K562 (cell line): ENCODE data around the gene QARS1. TPM values are rescaled to one million over a fixed set of nuclear protein-coding genes. Genes with fewer than 3 reads are reported as not detected.
A peak's percentile ranks its signal among the peaks of the same experiment; 100 is the strongest.

Source experiments
- AFF4 ChIP-seq: sonication (generic); formaldehyde crosslinking; IDR thresholded peaks from 2 replicates; pipeline ENCODE4 v1.8.0; 2023; ENCODE audit warnings: mild to moderate bottlenecking, missing genetic modification reagents
- ATF4 ChIP-seq: fragments of 450-650 bp; formaldehyde crosslinking; IDR thresholded peaks from 2 replicates; pipeline ENCODE4 v1.4.0; 2022; ENCODE audit warnings: mild to moderate bottlenecking, moderate library complexity
- E4F1 ChIP-seq: fragments of 250-450 bp; sonication (Bioruptor Pico); IDR thresholded peaks from 2 replicates; pipeline ENCODE4 v1.5.0; 2021; ENCODE audit warnings: mild to moderate bottlenecking, borderline replicate concordance
- EGR1 ChIP-seq: fragments of 450-650 bp; conservative IDR thresholded peaks from 2 replicates; pipeline ENCODE4 v1.6.1; 2017; ENCODE audit warnings: mild to moderate bottlenecking
- ETV6 ChIP-seq, 3 experiments: fragments of 150-350 bp in 1 of 3; sonication (generic) in 1 of 3; formaldehyde crosslinking in 1 of 3; IDR thresholded peaks; 2 replicates each; pipeline versions ENCODE4 v1.6.1 to v1.8.0; 2014 to 2022; ENCODE audit warnings: borderline replicate concordance in 2 of 3, low read depth in 2 of 3, antibody characterized with exemption in 1 of 3, low read length in 1 of 3, mild to moderate bottlenecking in 1 of 3, missing genetic modification reagents in 1 of 3
- GATAD2A ChIP-seq: fragments of 450-650 bp; IDR thresholded peaks from 2 replicates; pipeline ENCODE4 v1.6.1; 2017
- HOMEZ ChIP-seq: fragments of 250-450 bp; sonication (Bioruptor Pico); IDR thresholded peaks from 2 replicates; pipeline ENCODE4 v1.4.0; 2020; ENCODE audit warnings: mild to moderate bottlenecking, moderate library complexity
- ILF3 ChIP-seq: fragments of 450-650 bp; IDR thresholded peaks from 2 replicates; pipeline ENCODE4 v1.6.1; 2018; ENCODE audit warnings: antibody characterized with exemption, mild to moderate bottlenecking, moderate library complexity, borderline replicate concordance
- MEF2A ChIP-seq: IDR thresholded peaks from 2 replicates; pipeline ENCODE4 v1.6.1; 2011; ENCODE audit warnings: low read depth, mild to moderate bottlenecking, low read length, moderate library complexity; ENCODE audit not compliant: control insufficient read depth
- NR2C2 ChIP-seq, 2 experiments: fragments of 200-800 bp in 1 of 2; sonication (Bioruptor generic) in 1 of 2; sonication (generic) in 1 of 2; formaldehyde crosslinking in 1 of 2; IDR thresholded peaks; 2 replicates each; pipeline versions ENCODE4 v1.6.1 to v1.8.0; 2016 to 2022; ENCODE audit warnings: mild to moderate bottlenecking in 1 of 2, missing compliant biosample characterization in 1 of 2, missing genetic modification characterization in 1 of 2, missing genetic modification reagents in 1 of 2
- SOX6 ChIP-seq: fragments of 450-650 bp; IDR thresholded peaks from 2 replicates; pipeline ENCODE4 v1.6.1; 2014; ENCODE audit warnings: mild to moderate bottlenecking
- SPI1 ChIP-seq: IDR thresholded peaks from 2 replicates; pipeline ENCODE4 v1.6.1; 2011; ENCODE audit warnings: low read depth, low read length, control low read depth, borderline replicate concordance
- TAF15 ChIP-seq: fragments of 200-400 bp; formaldehyde crosslinking; IDR thresholded peaks from 2 replicates; pipeline ENCODE4 v1.6.1; 2017; ENCODE audit warnings: mild to moderate bottlenecking, low read depth, low read length, moderate library complexity
- TAF9B ChIP-seq: fragments of 450-650 bp; IDR thresholded peaks from 2 replicates; pipeline ENCODE4 v1.6.1; 2018; ENCODE audit warnings: mild to moderate bottlenecking; ENCODE audit not compliant: partially characterized antibody
- ZBED1 ChIP-seq: IDR thresholded peaks from 2 replicates; pipeline ENCODE4 v1.6.1; 2014
- ZFP30 ChIP-seq: fragments of 250-450 bp; sonication (Bioruptor Pico); IDR thresholded peaks from 2 replicates; pipeline ENCODE4 v1.8.0; 2022; ENCODE audit warnings: moderate library complexity, mild to moderate bottlenecking, inconsistent platforms, borderline replicate concordance
- ZNF24 ChIP-seq: fragments of 450-650 bp; IDR thresholded peaks from 2 replicates; pipeline ENCODE4 v1.6.1; 2016
- ZNF76 ChIP-seq: fragments of 250-450 bp; sonication (Bioruptor Pico); IDR thresholded peaks from 2 replicates; pipeline ENCODE4 v1.4.0; 2020; ENCODE audit warnings: mild to moderate bottlenecking, moderate library complexity, borderline replicate concordance
- polyA plus RNA-seq, 8 experiments: library from polyadenylated mRNA; depleted of rRNA in 4 of 8; stranded (reverse) in 5 of 8; unstranded in 3 of 8; fragments of >200 nt; fragmentation: Nextera tagmentation in 2 of 8; fragmentation: Illumina TruSeq in 1 of 8; extraction: Ambion mirVana in 2 of 8; extraction: Trizol in 1 of 8; gene quantifications; 2 replicates each; pipeline versions ENCODE4 v1.2.1 to v1.2.3, GENCODE V29; 2011 to 2014; ENCODE audit warnings: inconsistent platforms in 1 of 8, missing spikeins in 1 of 8
- total RNA-seq, 7 experiments: library from RNA; depleted of rRNA in 6 of 7; stranded (reverse); fragments of >200 nt in 6 of 7; fragmentation: Illumina TruSeq in 2 of 7; extraction: Trizol in 2 of 7; gene quantifications; 2 replicates each; pipeline versions ENCODE4 v1.2.1 to v1.2.3, GENCODE V29; 2011 to 2021; ENCODE audit warnings: low replicate concordance in 1 of 7

Gene QARS1
- total and polyA plus RNA-seq, 9 of the 15 experiments (the other 6 are each of a cell fraction or from before 2014, with no cell fraction given): 148 to 310 (median 273) TPM

GRCh38 chr3:49093853-49094767 is 10.4 kb downstream of the QARS1 start, which contains the start of gene QRICH1 (continued):
- TF ChIP-seq ETV6 (IDR thresholded peaks at IDR 0.05; ENCODE audit: borderline replicate concordance in 1 of 2, low read depth in 2 of 2, low read length in 1 of 2): no peak
- no peak for TF ChIP-seq ETV6 (CRISPR knock-in tag; IDR thresholded peaks at IDR 0.05; ENCODE audit: borderline replicate concordance)
- TF ChIP-seq SOX6: peak; percentile 27; the same call in 1 of the 2 replicates
- TF ChIP-seq SPI1: no peak
- no peak for TF ChIP-seq TAF15
- TF ChIP-seq NR2C2 (CRISPR knock-in tag; IDR thresholded peaks at IDR 0.05): peak; percentile 35
- TF ChIP-seq NR2C2 (tag; IDR thresholded peaks at IDR 0.05): no peak
- TF ChIP-seq MEF2A: no peak
- peak; percentile 77 for TF ChIP-seq TAF9B
- no peak for TF ChIP-seq ZNF76 (CRISPR knock-in tag)
- no peak for TF ChIP-seq GATAD2A
- TF ChIP-seq ATF4 (CRISPR knock-in tag): no peak
- no peak for TF ChIP-seq E4F1 (CRISPR knock-in tag)
- peak; percentile 96 for TF ChIP-seq EGR1
- TF ChIP-seq ZFP30 (CRISPR knock-in tag): no peak
- no peak; the same call in 1 of the 2 replicates for TF ChIP-seq AFF4 (CRISPR knock-in tag)
- TF ChIP-seq HOMEZ: no peak
- TF ChIP-seq ILF3: no peak
- no peak for TF ChIP-seq ZBED1
- no peak for TF ChIP-seq ZNF24
